ENCODE data around the gene SMYD3. TPM values are rescaled to one million over a fixed set of nuclear protein-coding genes. Genes with fewer than 3 reads are reported as not detected.
A peak's percentile ranks its signal among the peaks of the same experiment; 100 is the strongest.

Gene SMYD3
- total and polyA plus RNA-seq, 2 of the 13 experiments (the other 11 are each of a cell fraction or from before 2014, with no cell fraction given): 27.7 to 35.8 TPM

DNA sequence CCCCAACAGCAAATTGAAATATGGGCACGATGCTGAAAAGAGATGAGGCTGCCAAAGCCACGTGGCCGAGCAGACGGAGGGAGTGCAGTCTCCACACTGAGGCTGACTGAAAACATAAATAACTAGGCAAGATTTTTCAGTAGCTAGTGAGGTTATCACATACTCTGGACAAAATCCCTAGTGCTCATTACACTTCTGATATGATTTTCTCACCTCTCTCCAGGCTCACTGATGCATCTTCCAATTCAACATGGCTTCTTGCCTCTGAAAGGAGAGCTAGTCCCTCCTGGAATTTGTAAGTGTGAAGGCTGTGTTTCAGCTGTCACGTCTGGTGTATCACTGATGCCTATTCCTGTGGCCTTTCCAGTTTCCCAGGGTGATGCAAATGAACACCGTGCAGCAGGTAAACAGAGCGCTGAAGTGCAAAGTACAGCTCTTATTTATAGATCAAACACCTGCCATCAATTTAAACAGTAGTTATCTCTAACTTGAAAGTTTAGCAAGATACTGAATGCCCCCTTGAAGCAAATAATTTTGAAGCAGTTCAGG lies 696.2 kb downstream of the SMYD3 start (continued):
- TF ChIP-seq CCDC6 (CRISPR knock-in tag; IDR thresholded peaks at IDR 0.05) (0 out of 2 replicates have a peak, but pooled peaks have one; percentile 64), MAFF (IDR thresholded peaks at IDR 0.05; ENCODE audit: low read depth, low read length) (no peak), GTF3A (CRISPR knock-in tag; conservative IDR thresholded peaks at IDR 0.05) (no peak), HOXD1 (CRISPR knock-in tag; IDR thresholded peaks at IDR 0.05) (peak; percentile 71; the same call in 1 of the 2 replicates), POLR2AphosphoS5 (IDR thresholded peaks at IDR 0.05; ENCODE audit: low read depth, low read length) (peak; percentile 39; the same call in 1 of the 2 replicates), ZNF776 (CRISPR knock-in tag; IDR thresholded peaks at IDR 0.05) (no peak), ZNF549 (CRISPR knock-in tag; IDR thresholded peaks at IDR 0.05) (no peak), ZNF775 (CRISPR knock-in tag; IDR thresholded peaks at IDR 0.05; ENCODE audit: borderline replicate concordance) (no peak), ELF3 (CRISPR knock-in tag; IDR thresholded peaks at IDR 0.05) (peak; percentile 50; the same call in 1 of the 2 replicates), KDM2A (CRISPR knock-in tag; IDR thresholded peaks at IDR 0.05; ENCODE audit: borderline replicate concordance, low read depth) (no peak), ZSCAN25 (CRISPR knock-in tag; IDR thresholded peaks at IDR 0.05) (no peak), ARID3A (IDR thresholded peaks at IDR 0.05; ENCODE audit: low read depth, low read length) (peak; percentile 93), SIN3B (IDR thresholded peaks at IDR 0.05; ENCODE audit: low read length) (no peak), MED13 (CRISPR knock-in tag; IDR thresholded peaks at IDR 0.05) (no peak), ADNP (CRISPR knock-in tag; IDR thresholded peaks at IDR 0.05) (no peak), STAG1 (CRISPR knock-in tag; IDR thresholded peaks at IDR 0.05) (no peak), ZBTB42 (CRISPR knock-in tag; IDR thresholded peaks at IDR 0.05) (no peak), KLF13 (CRISPR knock-in tag; IDR thresholded peaks at IDR 0.05) (no peak), RNF2 (conservative IDR thresholded peaks at IDR 0.05; ENCODE audit: low read depth) (no peak), ZNF629 (CRISPR knock-in tag; conservative IDR thresholded peaks at IDR 0.05) (no peak), NFYC (CRISPR knock-in tag; IDR thresholded peaks at IDR 0.05) (no peak), LBX2 (CRISPR knock-in tag; IDR thresholded peaks at IDR 0.05; ENCODE audit: borderline replicate concordance) (no peak), GATA4 (IDR thresholded peaks at IDR 0.05; ENCODE audit: borderline replicate concordance, low read depth) (peak; percentile 88), ZKSCAN5 (CRISPR knock-in tag; IDR thresholded peaks at IDR 0.05) (no peak), SIX1 (CRISPR knock-in tag; IDR thresholded peaks at IDR 0.05; ENCODE audit: borderline replicate concordance) (peak; percentile 75; the same call in 1 of the 2 replicates), ZNF180 (CRISPR knock-in tag; IDR thresholded peaks at IDR 0.05; ENCODE audit: borderline replicate concordance, low read depth) (no peak), TARDBP (CRISPR knock-in tag; IDR thresholded peaks at IDR 0.05) (peak; percentile 72; the same call in 1 of the 2 replicates)
- TF ChIP-seq, protein P1, sequence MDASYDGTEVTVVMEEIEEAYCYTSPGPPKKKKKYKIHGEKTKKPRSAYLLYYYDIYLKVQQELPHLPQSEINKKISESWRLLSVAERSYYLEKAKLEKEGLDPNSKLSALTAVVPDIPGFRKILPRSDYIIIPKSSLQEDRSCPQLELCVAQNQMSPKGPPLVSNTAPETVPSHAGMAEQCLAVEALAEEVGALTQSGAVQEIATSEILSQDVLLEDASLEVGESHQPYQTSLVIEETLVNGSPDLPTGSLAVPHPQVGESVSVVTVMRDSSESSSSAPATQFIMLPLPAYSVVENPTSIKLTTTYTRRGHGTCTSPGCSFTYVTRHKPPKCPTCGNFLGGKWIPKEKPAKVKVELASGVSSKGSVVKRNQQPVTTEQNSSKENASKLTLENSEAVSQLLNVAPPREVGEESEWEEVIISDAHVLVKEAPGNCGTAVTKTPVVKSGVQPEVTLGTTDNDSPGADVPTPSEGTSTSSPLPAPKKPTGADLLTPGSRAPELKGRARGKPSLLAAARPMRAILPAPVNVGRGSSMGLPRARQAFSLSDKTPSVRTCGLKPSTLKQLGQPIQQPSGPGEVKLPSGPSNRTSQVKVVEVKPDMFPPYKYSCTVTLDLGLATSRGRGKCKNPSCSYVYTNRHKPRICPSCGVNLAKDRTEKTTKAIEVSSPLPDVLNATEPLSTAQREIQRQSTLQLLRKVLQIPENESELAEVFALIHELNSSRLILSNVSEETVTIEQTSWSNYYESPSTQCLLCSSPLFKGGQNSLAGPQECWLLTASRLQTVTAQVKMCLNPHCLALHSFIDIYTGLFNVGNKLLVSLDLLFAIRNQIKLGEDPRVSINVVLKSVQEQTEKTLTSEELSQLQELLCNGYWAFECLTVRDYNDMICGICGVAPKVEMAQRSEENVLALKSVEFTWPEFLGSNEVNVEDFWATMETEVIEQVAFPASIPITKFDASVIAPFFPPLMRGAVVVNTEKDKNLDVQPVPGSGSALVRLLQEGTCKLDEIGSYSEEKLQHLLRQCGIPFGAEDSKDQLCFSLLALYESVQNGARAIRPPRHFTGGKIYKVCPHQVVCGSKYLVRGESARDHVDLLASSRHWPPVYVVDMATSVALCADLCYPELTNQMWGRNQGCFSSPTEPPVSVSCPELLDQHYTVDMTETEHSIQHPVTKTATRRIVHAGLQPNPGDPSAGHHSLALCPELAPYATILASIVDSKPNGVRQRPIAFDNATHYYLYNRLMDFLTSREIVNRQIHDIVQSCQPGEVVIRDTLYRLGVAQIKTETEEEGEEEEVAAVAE (CRISPR knock-in tag; IDR thresholded peaks at IDR 0.05; ENCODE audit: borderline replicate concordance): no peak
